Islet precursor cell (in vitro differentiated cells): ENCODE results near the gene SLC35F3.
A peak's percentile ranks its signal among the peaks of the same experiment; 100 is the strongest.
"Not testable (repeated sequence)": the region's sequence is repeated elsewhere in the genome, so short reads cannot be mapped to it uniquely, and the experiment has no call there.

Experiments
- DNase-seq: peaks from one replicate; pipeline ENCODE4 v3.0.0-alpha.2; 2018

SLC35F3 gene

DNA sequence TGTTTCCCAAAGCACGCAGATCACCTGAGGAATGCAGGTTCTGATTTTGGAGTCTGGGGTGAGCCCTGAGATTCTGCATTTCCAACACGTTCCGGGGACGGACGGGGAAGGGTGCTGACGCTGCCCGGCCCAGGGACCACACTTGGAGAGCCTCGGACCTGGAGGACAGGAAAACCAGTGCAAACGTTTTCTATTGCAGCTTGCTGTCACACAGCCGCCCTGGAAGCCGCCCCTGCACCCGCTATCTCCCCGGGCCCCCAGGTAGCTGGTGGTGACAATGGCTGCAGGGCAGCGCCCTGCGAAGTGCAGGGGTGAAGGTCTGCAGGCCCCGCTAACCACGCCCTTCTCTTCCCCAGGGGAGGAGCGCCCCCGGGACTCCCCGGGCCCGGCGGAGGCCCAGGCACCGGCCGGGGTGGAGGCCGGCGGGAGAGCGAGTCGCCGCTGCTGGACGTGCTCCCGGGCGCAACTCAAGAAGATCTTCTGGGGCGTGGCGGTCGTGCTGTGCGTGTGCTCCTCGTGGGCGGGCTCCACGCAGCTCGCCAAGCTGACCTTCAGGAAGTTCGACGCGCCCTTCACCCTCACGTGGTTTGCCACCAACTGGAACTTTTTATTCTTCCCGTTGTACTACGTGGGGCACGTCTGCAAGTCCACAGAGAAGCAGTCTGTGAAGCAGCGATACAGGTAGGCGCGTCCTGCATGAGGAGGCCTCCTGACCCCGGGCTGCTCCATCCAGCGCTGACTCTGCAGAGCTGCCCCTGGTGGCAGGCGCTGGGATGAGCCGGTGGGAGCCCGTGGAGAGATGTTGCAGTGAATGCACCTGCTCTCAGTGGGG, 326.8 kb downstream of the SLC35F3 start:
- DNase-seq, result peak; percentile 85

DNA sequence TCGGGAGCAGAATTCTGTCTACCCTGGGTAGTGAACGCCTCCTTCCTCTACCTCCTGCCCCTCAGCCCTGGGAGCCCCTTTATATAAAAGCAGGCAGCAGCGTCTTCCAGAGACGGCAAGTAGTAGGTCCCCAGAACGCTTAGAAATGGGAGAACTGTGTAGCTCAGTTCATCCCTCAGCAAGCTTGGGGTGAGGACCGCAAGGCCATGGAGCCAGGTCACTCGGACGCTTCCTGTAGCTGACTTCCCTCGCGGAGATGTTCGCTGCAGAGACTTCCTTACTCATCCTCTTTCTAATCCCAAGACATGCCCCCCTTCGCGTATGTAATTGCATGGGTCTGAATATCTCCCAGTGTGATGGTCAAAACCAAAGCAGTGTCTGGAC, 327.4 kb downstream of the SLC35F3 start:
- no peak for DNase-seq

DNA sequence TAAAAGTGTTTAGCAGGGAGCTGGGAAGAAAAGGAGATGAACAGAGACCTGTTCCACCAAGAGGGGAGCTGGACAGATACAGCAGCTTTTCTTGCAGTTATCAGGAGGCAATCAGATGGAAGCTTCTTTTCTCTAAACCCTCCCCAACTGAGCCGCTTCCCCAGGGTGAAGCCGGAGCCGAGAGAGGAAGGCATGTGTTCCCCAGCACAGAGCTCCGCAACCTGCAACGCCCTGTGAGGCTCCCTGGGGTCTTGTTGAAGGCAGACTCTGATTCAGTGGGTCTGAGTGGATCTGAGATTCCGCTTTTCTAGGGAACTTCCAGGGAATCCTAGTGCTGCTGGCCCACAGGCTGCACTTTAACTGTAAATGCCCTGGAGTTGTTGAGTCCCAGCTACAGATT, 329.7 kb downstream of the SLC35F3 start:
- no peak for DNase-seq

DNA sequence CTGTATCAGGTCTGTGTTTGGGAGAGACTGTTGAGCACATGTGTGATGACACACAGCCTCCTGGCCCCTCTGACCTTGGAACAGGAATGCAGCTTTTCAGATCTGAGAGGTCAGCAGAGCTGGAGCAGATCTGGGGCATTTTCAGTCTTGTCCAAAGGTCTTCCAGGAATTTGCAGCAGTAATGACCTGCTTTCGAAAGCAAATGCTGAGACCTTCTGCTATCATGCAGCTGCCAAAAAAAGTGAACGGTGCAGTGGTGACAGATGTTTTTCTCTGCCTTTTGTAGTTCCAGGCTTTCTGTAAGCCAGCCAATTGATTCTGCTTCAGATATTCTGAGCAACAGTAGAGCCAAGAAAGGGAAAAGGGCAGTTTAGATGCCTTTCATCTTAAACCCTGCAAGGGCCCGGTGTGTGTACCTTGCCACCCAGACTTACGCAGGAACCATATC, 331.0 kb downstream of the SLC35F3 start:
- no peak for DNase-seq

DNA sequence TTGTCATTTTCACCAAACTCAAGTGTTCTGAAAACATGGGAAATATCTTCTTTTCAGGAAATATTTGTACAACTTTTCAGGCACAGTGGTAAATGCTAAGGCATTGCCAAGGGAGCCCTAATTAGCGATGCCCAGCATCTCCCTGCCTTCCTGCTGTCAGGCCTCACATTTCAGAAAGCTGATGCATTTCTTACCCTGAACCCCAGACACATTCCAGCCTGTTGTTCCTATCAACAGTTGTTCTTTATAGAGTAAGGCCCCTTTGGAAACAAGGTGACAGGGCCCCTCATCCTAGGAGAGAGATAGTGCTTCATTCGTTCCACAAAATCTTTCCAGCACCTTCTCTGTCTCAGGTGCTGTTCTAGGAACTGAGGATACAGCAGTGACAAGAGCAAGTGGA, 332.9 kb downstream of the SLC35F3 start:
- peak; percentile 19 for DNase-seq

DNA sequence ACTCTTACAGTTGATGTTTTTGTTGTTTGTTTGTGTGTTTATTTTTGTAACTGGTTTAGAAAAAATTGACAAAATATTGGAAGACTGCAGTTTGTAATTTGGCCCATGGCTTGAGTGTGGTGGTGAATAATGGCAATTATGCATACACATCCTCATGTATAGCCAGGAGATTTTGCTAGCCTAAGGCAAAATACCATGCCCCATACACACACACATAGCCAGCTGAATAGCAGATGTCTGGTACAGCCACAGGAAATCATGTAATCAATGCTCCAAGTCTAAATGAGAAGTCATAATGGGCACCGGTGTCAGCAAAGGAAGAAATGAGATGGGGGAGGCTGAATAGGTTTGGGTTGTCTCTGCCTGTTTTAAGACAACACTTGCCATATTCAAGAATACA, 333.6 kb downstream of the SLC35F3 start:
- DNase-seq, result peak; percentile 43

DNA sequence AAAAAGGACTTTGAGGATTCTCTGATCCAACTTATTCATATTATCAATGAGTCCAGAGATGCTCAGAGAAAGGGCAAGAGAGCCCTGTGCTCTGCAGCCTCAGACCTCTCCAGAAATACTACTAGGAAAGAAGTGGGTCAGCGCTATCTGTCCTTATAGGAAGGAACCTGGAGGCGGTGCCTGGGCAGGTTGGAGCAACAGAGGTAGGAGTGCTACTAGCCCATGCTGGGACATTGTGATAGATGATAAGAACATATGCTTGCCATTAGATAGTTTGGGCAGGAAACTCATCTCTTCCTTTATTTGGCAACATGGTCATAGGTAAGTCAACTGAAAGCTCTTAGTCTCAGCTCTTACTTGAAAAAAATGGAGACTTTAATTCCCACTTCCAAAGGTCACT, 335.0 kb downstream of the SLC35F3 start:
- peak; percentile 7 for DNase-seq

DNA sequence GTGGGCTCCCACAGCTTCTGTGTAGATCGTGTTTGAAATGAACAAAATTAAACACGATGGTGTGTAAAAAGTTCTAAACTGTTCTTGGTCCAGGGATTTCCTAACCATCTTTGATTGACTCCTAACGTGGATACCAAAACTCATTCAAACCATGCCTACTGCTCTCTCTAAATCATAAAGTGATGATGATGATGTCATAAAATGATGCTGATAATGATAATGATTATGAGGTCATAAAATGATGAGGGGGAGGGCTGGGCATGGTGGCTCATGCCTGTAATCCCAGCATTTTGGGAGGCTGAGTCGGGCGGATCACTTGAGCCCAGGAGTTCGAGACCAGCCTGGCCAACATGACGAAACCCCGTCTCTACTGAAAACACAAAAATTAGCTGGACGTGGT, 335.5 kb downstream of the SLC35F3 start:
- no peak for DNase-seq

DNA sequence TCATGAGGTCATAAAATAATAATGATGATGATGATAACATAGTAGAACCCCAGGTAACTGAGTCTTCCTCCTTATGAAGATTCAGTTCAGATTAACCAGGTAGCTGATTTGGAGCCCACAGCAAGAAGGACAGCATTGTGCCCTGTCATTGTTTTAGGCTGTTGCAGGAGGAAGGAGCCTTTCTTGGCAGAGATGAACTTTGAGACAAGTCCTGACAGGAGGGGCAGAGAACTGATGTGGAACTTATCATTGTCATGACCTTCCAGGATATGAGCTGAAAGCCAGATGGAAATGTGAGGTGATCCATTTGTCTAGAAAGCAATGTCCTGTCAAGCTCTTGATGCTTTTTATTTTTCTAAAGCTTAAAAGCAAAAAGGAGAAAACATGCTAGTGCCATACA, 336.2 kb downstream of the SLC35F3 start:
- DNase-seq, result peak; percentile 8

DNA sequence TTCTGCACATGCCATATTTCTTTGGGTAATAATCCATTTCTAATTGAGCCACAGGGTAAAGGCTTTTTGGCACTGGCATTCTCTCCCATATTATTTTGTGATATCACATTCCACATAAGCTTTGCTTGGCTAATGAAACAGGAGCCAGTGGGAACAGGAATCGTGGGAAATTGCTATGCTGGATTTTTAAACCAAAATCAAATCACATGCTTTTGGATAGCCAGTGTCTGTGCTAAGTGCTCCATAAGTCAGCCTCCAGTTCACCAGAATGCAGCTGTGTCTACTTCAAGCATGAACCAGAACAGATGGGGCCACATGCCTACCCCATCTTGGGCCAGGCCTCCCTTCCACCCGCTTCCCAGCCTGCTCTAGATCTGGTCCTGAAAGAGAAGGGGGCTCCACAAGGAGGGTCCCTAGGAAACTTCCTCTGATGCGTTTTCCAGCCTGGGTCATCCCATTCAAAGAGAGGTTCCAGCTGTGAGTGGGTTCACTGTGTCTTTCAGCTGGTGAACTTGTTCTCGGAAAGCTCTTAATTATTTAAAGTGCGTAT, 337.5 kb downstream of the SLC35F3 start:
- DNase-seq, result peak; percentile 21

DNA sequence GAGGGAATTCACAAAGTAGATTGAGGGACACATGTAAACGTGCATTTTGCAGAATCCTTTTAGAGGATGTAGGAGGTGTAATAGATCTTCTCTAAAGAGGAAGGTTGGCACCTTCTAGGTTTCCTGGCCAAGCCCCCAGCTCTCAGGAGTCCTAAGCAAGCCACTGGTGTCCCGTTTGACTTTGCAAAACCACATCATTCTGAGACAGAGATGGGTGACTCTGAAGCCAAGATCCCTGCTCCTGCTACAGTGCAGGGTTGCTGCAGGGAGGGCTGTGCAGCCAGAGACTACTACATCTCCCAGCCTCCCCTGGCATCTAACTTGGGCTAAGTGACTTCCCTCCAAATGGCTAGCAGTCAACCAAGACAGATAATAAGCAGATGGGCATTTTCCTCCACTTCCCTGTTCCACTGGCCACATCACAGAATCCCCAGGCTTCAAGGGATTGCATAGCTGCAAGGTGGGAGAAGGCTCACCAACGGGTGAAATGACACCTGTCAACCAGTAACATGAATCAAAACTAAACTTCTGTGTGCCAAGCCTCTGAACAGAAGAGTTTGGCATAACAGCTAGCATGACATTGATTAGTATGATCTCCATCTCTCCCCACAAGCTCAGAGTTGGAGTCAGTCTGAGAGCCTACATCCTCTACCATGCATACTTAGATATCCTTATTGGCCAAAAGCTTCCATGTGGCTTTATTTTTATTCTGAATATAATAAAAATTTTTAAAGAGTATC, 339.2 kb downstream of the SLC35F3 start:
- DNase-seq, result peak; percentile 30

DNA sequence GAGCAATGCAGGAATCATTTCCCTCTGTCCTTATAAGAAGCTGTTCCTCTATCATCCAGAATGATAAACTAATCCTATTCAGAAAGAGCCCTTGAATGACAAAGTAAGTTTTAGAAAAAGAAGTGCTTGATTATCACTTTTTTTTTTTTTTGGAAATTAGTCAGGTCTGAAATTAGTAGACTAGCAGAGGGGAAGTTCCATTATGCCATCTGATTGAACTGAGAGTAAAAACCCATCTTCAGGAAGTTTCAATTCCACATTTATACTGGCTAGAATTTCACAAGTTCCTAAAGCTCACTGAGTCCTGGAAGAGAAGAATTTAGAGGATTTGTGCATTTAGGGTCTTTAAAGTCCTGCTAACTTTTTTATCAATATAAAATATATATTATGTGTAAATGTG, 340.0 kb downstream of the SLC35F3 start:
- no peak for DNase-seq

DNA sequence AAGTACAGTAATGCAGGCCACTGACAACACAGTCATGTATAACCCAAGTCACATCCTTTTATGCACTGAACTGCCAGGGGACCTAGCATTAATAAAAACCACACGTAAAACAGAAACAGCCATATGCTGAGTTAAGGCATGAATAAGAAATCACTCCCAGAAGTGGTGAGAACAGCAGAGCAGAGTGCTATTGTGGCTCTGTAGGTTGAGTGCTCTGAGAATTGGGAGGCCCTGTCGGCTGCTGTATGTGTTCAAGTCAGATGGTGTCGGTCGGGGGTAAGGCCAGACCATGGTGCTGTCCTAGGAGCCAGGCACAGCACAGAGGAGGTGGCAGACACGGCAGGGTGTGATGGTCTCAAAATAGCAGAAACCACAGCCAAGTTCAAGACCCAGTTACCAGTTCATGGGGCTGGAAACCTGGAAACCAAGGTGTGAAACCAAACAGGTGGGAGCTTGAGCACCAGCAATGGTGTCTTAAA, 342.2 kb downstream of the SLC35F3 start:
- no peak for DNase-seq

DNA sequence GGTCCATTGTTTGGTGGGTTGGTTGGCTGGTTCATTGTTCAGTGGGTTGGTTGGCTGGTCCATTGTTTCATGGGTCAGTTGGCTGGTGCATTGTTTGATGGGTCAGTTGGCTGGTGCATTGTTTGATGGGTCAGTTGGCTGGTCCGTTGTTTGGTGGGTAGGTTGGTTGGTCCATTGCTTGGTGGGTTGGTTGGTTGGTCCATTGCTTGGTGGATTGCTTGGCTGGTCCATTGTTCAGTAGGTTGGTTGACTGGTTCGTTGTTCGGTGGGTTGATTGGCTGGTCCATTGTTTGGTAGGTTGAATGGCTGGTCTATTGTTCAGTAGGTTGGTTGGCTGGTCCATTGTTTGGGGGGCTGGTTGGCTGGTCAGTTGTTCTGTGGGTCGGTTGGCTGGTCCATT, 343.3 kb downstream of the SLC35F3 start:
- not testable (repeated sequence) for DNase-seq

DNA sequence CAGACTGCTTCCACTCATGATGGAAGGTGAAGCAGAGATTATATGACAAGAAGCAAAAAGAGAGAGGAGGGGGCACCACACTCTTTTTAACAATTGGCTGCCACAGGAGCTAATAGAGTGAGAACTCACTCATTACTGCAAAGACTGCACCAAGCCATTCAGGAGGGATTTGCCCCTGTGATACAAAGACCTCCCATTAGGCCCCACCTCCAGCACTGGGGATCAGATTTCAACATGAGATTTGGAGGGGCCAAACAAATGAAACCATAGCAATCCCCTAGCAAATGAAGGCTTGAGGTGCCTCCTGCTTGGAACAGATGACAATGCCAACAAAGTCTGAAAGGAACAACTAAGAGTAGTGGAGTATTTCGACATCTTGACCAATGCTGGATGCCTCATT, 346.3 kb downstream of the SLC35F3 start:
- no peak for DNase-seq

DNA sequence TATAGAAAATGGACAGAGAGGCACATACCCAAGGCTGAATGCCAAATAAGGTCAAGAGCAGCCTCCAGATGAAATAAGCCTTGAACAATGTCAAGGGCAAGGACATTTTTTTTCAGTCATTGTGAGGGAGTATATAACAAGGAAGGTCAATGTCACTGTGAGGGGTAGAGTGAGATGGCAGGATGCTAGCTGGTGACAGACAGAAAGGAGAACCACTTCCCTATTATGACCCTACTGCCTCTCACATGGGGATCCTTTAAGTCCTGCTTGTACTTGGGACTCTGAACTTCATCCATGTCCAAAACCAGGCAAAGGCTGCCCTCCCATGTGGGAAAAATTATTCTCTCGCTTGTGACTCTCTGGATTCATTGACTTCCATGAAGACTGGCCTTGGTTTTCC, 349.3 kb downstream of the SLC35F3 start:
- DNase-seq, result no peak

DNA sequence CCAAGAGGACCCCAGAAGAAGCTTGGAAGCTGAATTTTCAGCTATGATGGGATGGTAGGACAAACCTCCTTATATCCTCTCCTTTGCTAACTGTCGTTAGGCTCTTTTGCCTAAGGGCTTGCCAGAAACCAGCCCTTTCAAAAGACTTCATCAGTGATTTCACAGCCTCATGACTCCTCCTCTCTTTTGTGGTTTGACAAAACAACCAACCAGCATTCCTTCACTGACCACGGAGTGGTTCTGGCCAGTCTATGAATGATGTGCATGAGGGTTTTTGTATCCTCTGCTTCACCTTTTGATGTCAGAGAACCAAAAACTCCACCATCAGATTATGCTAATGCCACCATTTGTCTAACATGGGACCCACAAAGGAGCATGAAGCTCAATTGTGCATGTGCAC, 351.9 kb downstream of the SLC35F3 start:
- DNase-seq, result peak; percentile 80

DNA sequence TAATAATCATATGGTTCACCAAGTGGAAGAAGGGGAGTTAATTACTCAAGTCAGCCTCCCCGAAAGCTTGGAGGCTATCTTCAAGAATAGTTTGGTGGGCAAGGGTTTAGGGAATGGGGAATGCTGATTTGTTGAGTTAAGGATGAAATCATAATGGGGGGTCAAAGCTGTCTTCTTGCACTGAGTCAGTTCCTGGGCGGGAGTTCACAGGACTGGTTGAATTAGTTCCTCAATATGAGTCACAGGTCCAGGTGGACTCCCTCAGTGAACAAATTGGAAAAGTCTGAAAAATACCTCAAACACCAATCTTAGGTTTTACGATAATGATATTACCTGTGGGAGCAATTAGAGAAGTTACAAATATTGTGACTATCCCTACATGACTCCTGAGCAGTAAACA, 353.6 kb downstream of the SLC35F3 start:
- no peak for DNase-seq

DNA sequence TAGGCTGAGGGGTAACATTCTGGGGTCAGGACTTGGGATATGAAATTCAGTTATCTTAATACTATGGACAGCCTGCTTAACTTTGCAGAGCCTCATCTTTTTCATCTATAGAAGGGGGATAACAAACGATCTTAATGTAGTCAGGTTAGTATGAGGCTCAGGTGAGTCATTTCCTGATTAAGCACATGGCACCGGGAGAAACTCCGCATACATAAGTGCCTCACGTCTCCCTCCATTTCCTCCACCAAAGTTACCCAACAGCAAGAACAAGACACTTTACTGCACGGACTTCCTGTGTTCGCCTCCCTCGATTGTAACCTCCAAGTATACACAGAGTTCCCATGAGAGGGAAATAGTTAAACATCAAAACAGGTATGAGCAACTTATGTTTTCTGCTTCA, 356.1 kb downstream of the SLC35F3 start:
- DNase-seq, result no peak

DNA sequence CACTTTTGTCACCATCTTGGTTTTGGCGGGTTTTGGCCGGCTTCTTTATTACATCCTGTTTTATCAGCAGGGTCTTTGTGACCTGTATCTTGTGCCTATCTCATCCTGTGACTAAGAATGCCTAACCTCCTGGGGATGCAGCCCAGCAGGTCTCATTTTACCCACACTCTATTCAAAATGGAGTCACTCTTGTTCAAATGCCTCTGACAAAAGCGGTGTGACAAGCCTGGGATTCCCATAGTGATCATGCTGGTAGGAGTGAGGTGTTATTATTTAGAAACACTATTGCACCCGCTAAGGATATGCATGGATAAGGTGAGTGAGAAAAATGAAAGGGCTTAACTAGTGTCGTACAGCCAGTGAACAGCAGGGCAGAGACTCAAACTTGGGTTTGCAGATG, 357.1 kb downstream of the SLC35F3 start:
- no peak for DNase-seq

DNA sequence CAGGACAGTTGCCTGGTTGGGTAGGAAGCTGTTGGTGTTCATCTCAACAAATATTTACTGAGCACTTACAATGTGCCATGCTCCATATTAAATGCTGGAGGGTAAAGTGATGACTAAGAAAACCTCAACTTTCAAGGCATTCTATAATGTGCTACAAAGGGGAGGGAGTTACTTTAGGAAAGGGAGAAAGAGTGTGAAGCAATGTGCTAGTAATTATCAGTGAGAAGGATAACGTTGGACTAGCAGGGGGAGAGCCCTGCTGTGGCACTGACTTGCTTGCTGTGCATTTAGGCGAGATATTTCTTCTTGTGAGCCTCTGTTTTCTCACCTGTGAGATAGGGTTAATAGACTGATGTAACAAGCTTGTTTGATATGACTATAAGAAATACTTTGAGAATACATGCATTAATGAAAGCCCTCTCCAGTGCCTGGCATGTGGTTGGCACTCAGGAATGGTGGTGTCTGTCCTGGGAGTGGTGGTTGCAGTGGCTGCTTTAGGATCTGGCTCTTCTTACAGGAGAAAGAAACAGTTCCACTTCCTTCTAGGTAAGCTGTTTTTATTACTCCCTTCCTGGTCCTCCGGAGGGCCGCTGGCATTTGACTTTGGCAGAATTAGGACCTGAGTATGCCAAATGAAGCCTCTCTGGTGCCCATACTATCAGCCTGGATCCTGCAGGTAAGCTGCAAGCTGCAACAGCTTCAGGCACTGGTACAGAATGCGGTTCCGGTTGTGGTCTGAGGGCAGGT, 357.7 kb downstream of the SLC35F3 start:
- DNase-seq, result no peak

DNA sequence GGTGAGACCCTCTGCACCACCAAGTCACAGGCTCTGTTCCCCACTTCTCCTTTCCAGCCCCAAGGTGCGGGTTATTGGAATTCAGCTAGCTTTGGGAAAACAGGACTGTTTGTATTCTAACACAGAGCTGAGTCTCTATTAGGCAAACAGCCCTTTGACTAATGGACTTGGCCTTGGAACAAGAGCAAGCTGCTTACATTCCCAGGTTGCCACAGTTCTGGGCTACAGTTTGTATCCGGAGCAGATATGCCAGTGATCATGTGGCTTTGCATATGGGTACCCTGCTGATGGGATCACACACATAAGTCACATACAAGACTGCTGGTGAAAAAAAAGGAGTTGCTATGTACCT, 358.3 kb downstream of the SLC35F3 start:
- DNase-seq, result no peak

DNA sequence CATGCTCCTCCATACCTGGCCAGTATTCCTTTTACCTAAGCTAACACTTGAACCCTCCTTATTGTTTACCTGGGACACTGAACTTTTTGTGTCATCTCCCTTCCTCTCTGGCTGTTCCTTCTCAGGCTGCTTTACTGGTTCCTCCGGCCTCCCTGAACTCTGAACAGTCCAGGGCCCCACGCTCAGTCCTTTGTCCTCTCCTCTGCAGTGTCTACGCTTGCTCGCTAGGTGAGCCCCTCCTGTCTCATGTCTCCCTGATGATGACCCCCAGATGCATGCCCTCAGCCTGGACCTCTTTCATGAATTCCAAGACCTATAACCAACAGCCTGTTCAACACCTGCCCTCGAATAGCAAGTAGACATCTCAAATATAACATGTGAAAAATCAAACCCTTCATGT, 360.4 kb downstream of the SLC35F3 start:
- DNase-seq, result no peak
